GM21786 (cell line): ENCODE measurements around the gene CD74.
A peak's percentile ranks its signal among the peaks of the same experiment; 100 is the strongest.

Experiments
- ATAC-seq: cut with Tn5 transposase; IDR thresholded peaks from one replicate; pipeline ENCODE4 v1.9.1; 2021; ENCODE audit not compliant: unreplicated experiment

CD74 gene

GRCh38 chr5:150368526-150368925 lies 44.2 kb downstream of the CD74 start:
- ATAC-seq = no peak

- ATAC-seq = no peak
These were observed 48.7 kb downstream of the CD74 start for GRCh38 chr5:150364004-150364403.

- ATAC-seq = no peak
These were observed 49.5 kb downstream of the CD74 start for GRCh38 chr5:150363185-150363584.

GRCh38 chr5:150361301-150361700 lies 51.4 kb downstream of the CD74 start:
- ATAC-seq = no peak

GRCh38 chr5:150358261-150359095 lies 54.2 kb downstream of the CD74 start:
- no peak for ATAC-seq

GRCh38 chr5:150357326-150358260 lies 55.1 kb downstream of the CD74 start, which contains the start of gene TCOF1:
Gene TCOF1 (plus strand): TSS chr5:150357697. CDS start chr5:150357747, 50 bp downstream.
- ATAC-seq = peak; percentile 96

GRCh38 chr5:150356575-150357294 lies 56.0 kb downstream of the CD74 start:
- ATAC-seq = no peak

GRCh38 chr5:150355791-150356190 lies 56.9 kb downstream of the CD74 start:
- no peak for ATAC-seq

- ATAC-seq = no peak
These were observed 59.6 kb downstream of the CD74 start for GRCh38 chr5:150353032-150353675.

GRCh38 chr5:150352244-150353031 lies 60.3 kb downstream of the CD74 start:
- ATAC-seq = no peak
